ENCODE measurements around the gene NMNAT2.

DNA sequence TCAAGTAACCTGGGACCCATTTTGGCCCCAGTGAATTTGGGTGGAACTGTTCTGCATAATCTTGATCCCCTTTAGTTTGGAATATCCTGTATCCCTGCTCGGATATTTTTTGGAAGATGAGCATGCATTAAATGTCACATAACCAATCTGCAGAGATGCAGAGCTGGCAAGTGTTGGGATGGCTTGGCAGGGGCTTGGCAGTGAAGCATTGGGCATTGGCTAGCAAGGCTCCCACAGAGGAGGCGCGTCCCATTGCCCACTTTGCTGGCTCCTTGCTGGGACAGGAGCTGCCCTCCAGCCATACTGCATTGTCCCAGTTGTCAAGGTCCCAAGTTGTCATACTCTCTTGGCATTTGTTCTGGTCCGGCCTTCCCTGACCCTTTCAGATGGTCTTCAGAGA is 202.2 kb downstream of the NMNAT2 start:
- TF ChIP-seq, protein P1, sequence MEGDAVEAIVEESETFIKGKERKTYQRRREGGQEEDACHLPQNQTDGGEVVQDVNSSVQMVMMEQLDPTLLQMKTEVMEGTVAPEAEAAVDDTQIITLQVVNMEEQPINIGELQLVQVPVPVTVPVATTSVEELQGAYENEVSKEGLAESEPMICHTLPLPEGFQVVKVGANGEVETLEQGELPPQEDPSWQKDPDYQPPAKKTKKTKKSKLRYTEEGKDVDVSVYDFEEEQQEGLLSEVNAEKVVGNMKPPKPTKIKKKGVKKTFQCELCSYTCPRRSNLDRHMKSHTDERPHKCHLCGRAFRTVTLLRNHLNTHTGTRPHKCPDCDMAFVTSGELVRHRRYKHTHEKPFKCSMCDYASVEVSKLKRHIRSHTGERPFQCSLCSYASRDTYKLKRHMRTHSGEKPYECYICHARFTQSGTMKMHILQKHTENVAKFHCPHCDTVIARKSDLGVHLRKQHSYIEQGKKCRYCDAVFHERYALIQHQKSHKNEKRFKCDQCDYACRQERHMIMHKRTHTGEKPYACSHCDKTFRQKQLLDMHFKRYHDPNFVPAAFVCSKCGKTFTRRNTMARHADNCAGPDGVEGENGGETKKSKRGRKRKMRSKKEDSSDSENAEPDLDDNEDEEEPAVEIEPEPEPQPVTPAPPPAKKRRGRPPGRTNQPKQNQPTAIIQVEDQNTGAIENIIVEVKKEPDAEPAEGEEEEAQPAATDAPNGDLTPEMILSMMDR (IDR thresholded peaks at IDR 0.05) = no peak
- TF ChIP-seq POLR2AphosphoS5 (IDR thresholded peaks at IDR 0.05; ENCODE audit: low read depth, low read length) = no peak
- TF ChIP-seq, protein P2, sequence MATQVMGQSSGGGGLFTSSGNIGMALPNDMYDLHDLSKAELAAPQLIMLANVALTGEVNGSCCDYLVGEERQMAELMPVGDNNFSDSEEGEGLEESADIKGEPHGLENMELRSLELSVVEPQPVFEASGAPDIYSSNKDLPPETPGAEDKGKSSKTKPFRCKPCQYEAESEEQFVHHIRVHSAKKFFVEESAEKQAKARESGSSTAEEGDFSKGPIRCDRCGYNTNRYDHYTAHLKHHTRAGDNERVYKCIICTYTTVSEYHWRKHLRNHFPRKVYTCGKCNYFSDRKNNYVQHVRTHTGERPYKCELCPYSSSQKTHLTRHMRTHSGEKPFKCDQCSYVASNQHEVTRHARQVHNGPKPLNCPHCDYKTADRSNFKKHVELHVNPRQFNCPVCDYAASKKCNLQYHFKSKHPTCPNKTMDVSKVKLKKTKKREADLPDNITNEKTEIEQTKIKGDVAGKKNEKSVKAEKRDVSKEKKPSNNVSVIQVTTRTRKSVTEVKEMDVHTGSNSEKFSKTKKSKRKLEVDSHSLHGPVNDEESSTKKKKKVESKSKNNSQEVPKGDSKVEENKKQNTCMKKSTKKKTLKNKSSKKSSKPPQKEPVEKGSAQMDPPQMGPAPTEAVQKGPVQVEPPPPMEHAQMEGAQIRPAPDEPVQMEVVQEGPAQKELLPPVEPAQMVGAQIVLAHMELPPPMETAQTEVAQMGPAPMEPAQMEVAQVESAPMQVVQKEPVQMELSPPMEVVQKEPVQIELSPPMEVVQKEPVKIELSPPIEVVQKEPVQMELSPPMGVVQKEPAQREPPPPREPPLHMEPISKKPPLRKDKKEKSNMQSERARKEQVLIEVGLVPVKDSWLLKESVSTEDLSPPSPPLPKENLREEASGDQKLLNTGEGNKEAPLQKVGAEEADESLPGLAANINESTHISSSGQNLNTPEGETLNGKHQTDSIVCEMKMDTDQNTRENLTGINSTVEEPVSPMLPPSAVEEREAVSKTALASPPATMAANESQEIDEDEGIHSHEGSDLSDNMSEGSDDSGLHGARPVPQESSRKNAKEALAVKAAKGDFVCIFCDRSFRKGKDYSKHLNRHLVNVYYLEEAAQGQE (IDR thresholded peaks at IDR 0.05; ENCODE audit: insufficient read depth in 1 of 2, low read depth in 2 of 2, low read length in 1 of 2) = no peak

Data from Panc1 (cell line).